ENCODE data around the gene SLC35A2.

Gene SLC35A2

GRCh38 chrX:48934581-48935300 lies 23.3 kb upstream of the SLC35A2 start:
- DNase-seq: no peak
- Histone ChIP-seq H3K27ac (no peak overlapping the region), H3K4me1 (peaks cover 0 to 6% (median 2%) of the 10 kb centered on the region in 4 donors), H3K36me3 (peaks cover 4 to 46% (median 13%) of the 10 kb centered on the region in 3 donors), H3K4me3 (no peak overlapping the region), H3K9me3 (peaks cover 0 to 10% (median 0%) of the 10 kb centered on the region in 3 donors), H3K27me3 (no peaks in the 10 kb centered on the region)
- no peak for TF ChIP-seq CTCF (IDR thresholded peaks at IDR 0.05)
- intact Hi-C loops (cut with DNase I; ENCODE audit: low total_unique reads): no loop called here

GRCh38 chrX:48933757-48934156 lies 22.3 kb upstream of the SLC35A2 start:
- Histone ChIP-seq H3K4me1 (peaks cover 0 to 4% (median 1%) of the 10 kb centered on the region in 4 donors), H3K9me3 (peaks cover 0 to 10% (median 0%) of the 10 kb centered on the region in 3 donors), H3K36me3 (peaks cover 4 to 47% (median 13%) of the 10 kb centered on the region in 3 donors), H3K4me3 (no peak overlapping the region), H3K27ac (no peak overlapping the region), H3K27me3 (no peaks in the 10 kb centered on the region)
- no peak for DNase-seq
- intact Hi-C loops (cut with DNase I; ENCODE audit: low total_unique reads): no loop called here
- TF ChIP-seq CTCF (IDR thresholded peaks at IDR 0.05): no peak

GRCh38 chrX:48927736-48928382 lies 16.4 kb upstream of the SLC35A2 start:
- no peak for TF ChIP-seq CTCF (IDR thresholded peaks at IDR 0.05)
- DNase-seq: no peak
- Histone ChIP-seq H3K9me3 (peaks cover 0 to 6% (median 0%) of the 10 kb centered on the region in 3 donors), H3K36me3 (peaks cover 7 to 62% (median 12%) of the 10 kb centered on the region in 3 donors), H3K4me3 (no peak overlapping the region), H3K27ac (no peak overlapping the region), H3K27me3 (no peaks in the 10 kb centered on the region), H3K4me1 (no peaks in the 10 kb centered on the region)
- intact Hi-C loops (cut with DNase I; ENCODE audit: low total_unique reads): no loop called here

- H3K27ac ChIP-seq: no peak overlapping the region
- H3K27me3 ChIP-seq: no peaks in the 10 kb centered on the region
- intact Hi-C loops (cut with DNase I; ENCODE audit: low total_unique reads): no loop called here
- H3K36me3 ChIP-seq: peaks cover 7 to 62% (median 16%) of the 10 kb centered on the region in 3 donors
- no peak for TF ChIP-seq CTCF (IDR thresholded peaks at IDR 0.05)
- no peak for DNase-seq
- H3K4me3 ChIP-seq: no peak overlapping the region
- H3K4me1 ChIP-seq: no peaks in the 10 kb centered on the region
- H3K9me3 ChIP-seq: no peaks in the 10 kb centered on the region
Observed at GRCh38 chrX:48927123-48927522, 15.7 kb upstream of the SLC35A2 start.

GRCh38 chrX:48924270-48924669 lies 12.8 kb upstream of the SLC35A2 start:
- intact Hi-C loops (cut with DNase I; ENCODE audit: low total_unique reads): no loop called here
- no peaks in the 10 kb centered on the region for H3K9me3 ChIP-seq
- H3K27ac ChIP-seq: no peak overlapping the region
- H3K4me1 ChIP-seq: peaks cover 0 to 12% (median 4%) of the 10 kb centered on the region in 4 donors
- H3K4me3 ChIP-seq: no peak overlapping the region
- DNase-seq: no peak
- H3K36me3 ChIP-seq: peaks cover 7 to 47% (median 19%) of the 10 kb centered on the region in 3 donors
- H3K27me3 ChIP-seq: no peaks in the 10 kb centered on the region
- no peak for TF ChIP-seq CTCF (IDR thresholded peaks at IDR 0.05)

Data from tibial artery (tissue), 4 donors.